Keratinocyte (primary cell): ENCODE measurements around the gene PABPC1L2A. TPM values are rescaled to one million over a fixed set of nuclear protein-coding genes. Genes with fewer than 3 reads are reported as not detected.
"Not testable (repeated sequence)": the region's sequence is repeated elsewhere in the genome, so short reads cannot be mapped to it uniquely, and the experiment has no call there.

ENCODE experiments used
- DNase-seq: peaks from one replicate; pipeline ENCODE4 v3.0.0-alpha.2; 2011; ENCODE audit warnings: low read depth, missing footprints, low spot score
- FAIRE-seq: peaks from 2 replicates; lab custom pipeline; 2011; peaks lifted over from hg19 to GRCh38; lab: Jason Lieb, UNC
- H2AFZ ChIP-seq: 2 replicates; pipeline ENCODE4 v1.6.0; 2012; ENCODE audit warnings: low read length, control low read depth, inconsistent platforms; ENCODE audit not compliant: control insufficient read depth
- H3K27ac ChIP-seq: 2 replicates; pipeline ENCODE4 v1.5.1; 2011; ENCODE audit warnings: low read length; ENCODE audit not compliant: control insufficient read depth, insufficient read depth
- H3K27me3 ChIP-seq: 3 replicates; pipeline ENCODE4 v1.6.0; 2011; ENCODE audit warnings: low read length; ENCODE audit not compliant: control insufficient read depth, insufficient read depth; ENCODE audit errors: extremely low read depth
- H3K36me3 ChIP-seq, 2 experiments: 2 replicates in 1 of 2; 3 replicates in 1 of 2; pipeline ENCODE4 v1.5.1; 2011; ENCODE audit warnings: low read length in 2 of 2, mild to moderate bottlenecking in 1 of 2; ENCODE audit not compliant: control insufficient read depth in 2 of 2, insufficient read depth in 2 of 2; ENCODE audit errors: extremely low read depth in 1 of 2
- H3K4me1 ChIP-seq: 3 replicates; pipeline ENCODE4 v1.5.1; 2011; ENCODE audit warnings: low read length; ENCODE audit not compliant: control insufficient read depth, insufficient read depth; ENCODE audit errors: extremely low read depth
- H3K4me2 ChIP-seq: 3 replicates; pipeline ENCODE4 v1.6.0; 2011; ENCODE audit warnings: low read depth, low read length; ENCODE audit not compliant: control insufficient read depth, insufficient read depth; ENCODE audit errors: extremely low read depth
- H3K4me3 ChIP-seq, 3 experiments: fragments of 200-600 bp in 1 of 3; sonication (generic) in 1 of 3; 2 replicates in 2 of 3; 3 replicates in 1 of 3; pipeline ENCODE4 v1.5.1; 2011 to 2016; ENCODE audit warnings: low read length in 3 of 3, mild to moderate bottlenecking in 3 of 3, control low read depth in 2 of 3, inconsistent platforms in 1 of 3, low read depth in 1 of 3, mixed read lengths in 1 of 3, mixed run types in 1 of 3, moderate library complexity in 1 of 3; ENCODE audit not compliant: control insufficient read depth in 2 of 3, insufficient read depth in 2 of 3; ENCODE audit errors: extremely low read depth in 1 of 3
- H3K79me2 ChIP-seq: 2 replicates; pipeline ENCODE4 v1.6.0; 2012; ENCODE audit warnings: low read length; ENCODE audit not compliant: control insufficient read depth, insufficient read depth
- H3K9ac ChIP-seq: 3 replicates; pipeline ENCODE4 v1.6.0; 2011; ENCODE audit warnings: low read length; ENCODE audit not compliant: control insufficient read depth, insufficient read depth; ENCODE audit errors: extremely low read depth
- H3K9me1 ChIP-seq: 3 replicates; pipeline ENCODE4 v1.6.0; 2011; ENCODE audit warnings: low read length; ENCODE audit not compliant: control insufficient read depth, insufficient read depth; ENCODE audit errors: extremely low read depth
- H3K9me3 ChIP-seq: 2 replicates; pipeline ENCODE4 v1.5.1; 2012; ENCODE audit warnings: low read depth, low read length; ENCODE audit not compliant: control insufficient read depth
- H4K20me1 ChIP-seq: 3 replicates; pipeline ENCODE4 v1.6.0; 2011; ENCODE audit warnings: low read length; ENCODE audit not compliant: control insufficient read depth, insufficient read depth; ENCODE audit errors: extremely low read depth
- CTCF ChIP-seq, 3 experiments: IDR thresholded peaks in 1 of 3; conservative IDR thresholded peaks in 1 of 3; optimal IDR thresholded peaks in 1 of 3; 2 replicates in 2 of 3; 3 replicates in 1 of 3; pipeline versions ENCODE3 to v1.5.1; 2011; ENCODE audit warnings: low read length in 3 of 3, mild to moderate bottlenecking in 3 of 3, moderate library complexity in 2 of 3, control low read depth in 1 of 3, inconsistent platforms in 1 of 3; ENCODE audit not compliant: insufficient read depth in 2 of 3; ENCODE audit errors: extremely low read depth in 1 of 3
- EZH2 ChIP-seq: IDR thresholded peaks from one replicate; pipeline ENCODE4 v1.6.1; 2012; ENCODE audit warnings: inconsistent platforms, mild to moderate bottlenecking, low read length, moderate library complexity
- dilution Hi-C: fragments of 300-500 bp; cut with MboI; formaldehyde crosslinking; loops from one replicate; pipeline ENCODE4 v1.7.0; 2020; ENCODE audit warnings: low sequenced_read_pairs; ENCODE audit not compliant: extremely low pct_ligation_motif_present
- polyA minus RNA-seq, 3 experiments: library from RNA; depleted of rRNA, polyadenylated mRNA; stranded (reverse); fragments of >200 nt; gene quantifications; 1 replicate in 1 of 3; 2 replicates in 1 of 3; 3 replicates in 1 of 3; pipeline ENCODE4 v1.2.3, GENCODE V29; 2011
- polyA plus RNA-seq, 5 experiments: library from polyadenylated mRNA; depleted of rRNA in 3 of 5; stranded (reverse) in 3 of 5; stranded (forward) in 1 of 5; unstranded in 1 of 5; fragments of >200 nt; gene quantifications; 1 replicate in 1 of 5; 2 replicates in 3 of 5; 3 replicates in 1 of 5; pipeline versions ENCODE4 v1.2.1 to v1.2.3, GENCODE V29; 2011 to 2012; ENCODE audit warnings: missing spikeins in 2 of 5, low read depth in 1 of 5, low replicate concordance in 1 of 5

PABPC1L2A gene
- polyA plus RNA-seq: not detected in 3 replicates
- polyA plus RNA-seq (2011; ENCODE audit: low read depth): not detected
- polyA plus RNA-seq (2011; cell fraction: cytosol; rRNA removed): not detected in 2 replicates
- not detected in 2 replicates for polyA plus RNA-seq (2011; cell fraction: nucleus; rRNA removed)
- polyA plus RNA-seq (2012; ENCODE audit: low replicate concordance): not detected in 2 replicates
- polyA minus RNA-seq: not detected in 3 replicates
- not detected for polyA minus RNA-seq (2011; cell fraction: cytosol; rRNA and poly(A)+ RNA removed)
- not detected in 2 replicates for polyA minus RNA-seq (2011; cell fraction: nucleus; rRNA and poly(A)+ RNA removed)

DNA sequence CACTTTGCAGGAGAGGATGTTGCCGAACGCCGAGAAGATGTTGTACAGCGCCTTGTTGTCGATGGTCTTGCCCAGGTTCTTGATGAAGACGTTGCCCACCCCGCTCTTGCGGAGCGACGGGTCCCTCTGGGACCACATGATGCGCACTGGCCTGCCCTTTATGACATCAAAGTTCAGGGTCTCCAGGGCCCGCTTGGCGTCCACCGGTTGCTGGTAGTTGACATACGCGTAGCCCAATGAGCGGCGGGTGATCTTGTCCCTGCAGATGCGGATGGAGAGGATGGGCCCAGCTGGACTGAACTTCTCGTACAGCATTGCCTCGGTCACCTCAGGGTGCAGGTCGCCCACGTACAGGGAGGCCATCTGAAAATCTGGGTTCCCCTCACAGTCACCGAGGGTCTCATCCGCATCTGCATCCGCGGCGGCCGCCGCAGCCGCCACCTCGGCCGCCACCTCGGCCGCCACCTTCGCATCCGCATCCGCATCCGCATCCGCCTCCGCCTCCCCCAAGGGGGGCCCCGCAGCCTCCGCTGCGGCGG, at the start of gene PABPC1L2A:
Gene PABPC1L2A (minus strand): TSS at position 489 of the 539 bp plus-strand sequence. CDS start 126 bp downstream, at position 363.
- H3K36me3 ChIP-seq, H3K4me2 ChIP-seq, H3K79me2 ChIP-seq, H3K9me1 ChIP-seq, H4K20me1 ChIP-seq, dilution Hi-C loops, H3K4me3 ChIP-seq, H3K27me3 ChIP-seq, H2AFZ ChIP-seq, H3K4me1 ChIP-seq, H3K27ac ChIP-seq, H3K9ac ChIP-seq, H3K9me3 ChIP-seq, DNase-seq: not testable (repeated sequence)
- peak; percentile 48 for FAIRE-seq

DNA sequence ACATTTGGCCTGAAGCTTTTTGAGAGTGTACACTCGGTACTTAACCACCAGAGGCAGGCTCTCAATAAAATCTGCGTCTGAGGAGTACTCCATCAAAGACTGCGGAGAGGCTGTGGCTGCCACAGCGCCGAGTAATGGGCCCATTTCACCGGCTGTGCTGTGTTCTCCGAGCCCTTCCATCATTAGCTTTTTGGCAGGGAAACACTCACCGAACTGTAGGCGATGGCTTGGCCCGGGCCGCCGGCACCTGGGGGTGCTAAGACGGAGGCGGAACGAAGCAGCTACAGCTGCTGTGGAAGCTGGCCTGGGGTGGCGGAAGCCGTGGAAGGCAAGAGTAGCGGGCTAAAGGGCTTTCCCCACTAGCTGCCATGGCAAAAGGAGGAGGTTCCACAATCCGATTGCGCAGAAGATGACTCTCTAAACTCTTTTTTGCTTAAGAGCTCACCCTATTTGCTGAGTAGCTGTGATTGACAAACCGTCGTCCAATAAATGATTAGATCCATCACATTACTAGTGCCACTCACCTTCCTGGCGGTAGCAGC, 48.5 kb upstream of the PABPC1L2A start:
- dilution Hi-C loops: no loop called here
- Histone ChIP-seq H3K4me3 (no peak overlapping the region), H3K27ac (no peak overlapping the region), H3K9ac (no peak overlapping the region), H3K79me2 (no peaks in the 10 kb centered on the region), H3K9me1 (no peaks in the 10 kb centered on the region), H4K20me1 (no peaks in the 10 kb centered on the region), H3K4me2 (no peak overlapping the region), H3K27me3 (no peaks in the 10 kb centered on the region), H2AFZ (no peak overlapping the region), H3K4me1 (no peaks in the 10 kb centered on the region), H3K36me3 (no peaks in the 10 kb centered on the region), H3K9me3 (no peaks in the 10 kb centered on the region)
- FAIRE-seq (no peak), DNase-seq (no peak)
- no peak for TF ChIP-seq EZH2
- no peak for TF ChIP-seq CTCF (optimal IDR thresholded peaks at IDR 0.05 in 1 of 3, IDR thresholded peaks at IDR 0.05 in 1 of 3, conservative IDR thresholded peaks at IDR 0.05 in 1 of 3; ENCODE audit: extremely low read depth in 1 of 3, insufficient read depth in 2 of 3, low read length in 3 of 3)
